Liver (tissue), 3 donors: ENCODE measurements around the gene POU2AF3.
"Not testable (repeated sequence)": the region's sequence is repeated elsewhere in the genome, so short reads cannot be mapped to it uniquely, and the experiment has no call there.

ENCODE experiments used
- ATF3 ChIP-seq: IDR thresholded peaks from 2 replicates; pipeline ENCODE4 v1.6.1; 2016; ENCODE audit warnings: antibody characterized with exemption
- CTCF ChIP-seq: fragments of 150-350 bp; IDR thresholded peaks from 2 replicates; pipeline ENCODE4 v1.5.1; 2017; ENCODE audit warnings: improper control_type of control experiment, low read depth, low read length; ENCODE audit not compliant: missing input control
- EGR1 ChIP-seq, 2 donors: IDR thresholded peaks; 2 replicates each; pipeline ENCODE4 v1.6.1; 2016 to 2018; ENCODE audit warnings: antibody characterized with exemption in 2 of 2, low read depth in 2 of 2
- GABPA ChIP-seq, 2 donors: IDR thresholded peaks in 1 of 2; conservative IDR thresholded peaks in 1 of 2; 2 replicates each; pipeline ENCODE4 v1.6.1; 2016; ENCODE audit warnings: antibody characterized with exemption in 2 of 2, mild to moderate bottlenecking in 1 of 2, moderate library complexity in 1 of 2
- RXRA ChIP-seq, 2 donors: IDR thresholded peaks; 2 replicates each; pipeline ENCODE4 v1.6.1; 2017 to 2018; ENCODE audit warnings: antibody characterized with exemption in 2 of 2, mild to moderate bottlenecking in 1 of 2
- SP1 ChIP-seq: IDR thresholded peaks from 2 replicates; pipeline ENCODE4 v1.6.1; 2018; ENCODE audit warnings: antibody characterized with exemption, mild to moderate bottlenecking
- TAF1 ChIP-seq: conservative IDR thresholded peaks from 2 replicates; pipeline ENCODE4 v1.6.1; 2016; ENCODE audit warnings: antibody characterized with exemption, mild to moderate bottlenecking
- donor health status: healthy.
- donor health status: healthy.

GRCh38 chr11:111292408-111292807 lies 5.9 kb upstream of the POU2AF3 start:
- not testable (repeated sequence) for TF ChIP-seq GABPA (IDR thresholded peaks at IDR 0.05 in 1 of 2, conservative IDR thresholded peaks at IDR 0.05 in 1 of 2); RXRA (IDR thresholded peaks at IDR 0.05); CTCF; TAF1; EGR1 (IDR thresholded peaks at IDR 0.05; ENCODE audit: low read depth in 2 of 2); ATF3; SP1
